Heart left ventricle (tissue), 16 donors: ENCODE results near the gene KIRREL3. TPM values are rescaled to one million over a fixed set of nuclear protein-coding genes. Genes with fewer than 3 reads are reported as not detected.
A peak's percentile ranks its signal among the peaks of the same experiment; 100 is the strongest.

Experiments
- ATAC-seq, 4 donors: fragments of 200-7000 bp; cut with Tn5 transposase; one replicate each; pipeline ENCODE4 v1.9.1; 2020 to 2022; ENCODE audit warnings: moderate library complexity in 4 of 4, mild to moderate bottlenecking in 3 of 4, moderate number of reproducible peaks in 1 of 4
- DNase-seq, 5 donors: peaks; one replicate each; pipeline ENCODE4 v3.0.0-alpha.2; 2020
- H3K27ac ChIP-seq, 12 donors: fragments of 200-600 bp; sonication (generic) in 4 of 12; one replicate each; pipeline versions ENCODE4 v1.5.0 to v1.8.0; 2016 to 2022; ENCODE audit warnings: mild to moderate bottlenecking in 2 of 12
- H3K27me3 ChIP-seq, 9 donors: fragments of 200-600 bp; sonication (generic) in 2 of 9; one replicate each; pipeline versions ENCODE4 v1.5.1 to v1.8.0; 2016 to 2022; ENCODE audit warnings: mild to moderate bottlenecking in 3 of 9
- H3K36me3 ChIP-seq, 9 donors: fragments of 200-600 bp; sonication (generic) in 2 of 9; one replicate each; pipeline versions ENCODE4 v1.5.0 to v1.8.0; 2018 to 2022; ENCODE audit warnings: mild to moderate bottlenecking in 2 of 9
- H3K4me1 ChIP-seq, 12 donors: fragments of 200-600 bp; sonication (generic) in 4 of 12; one replicate each; pipeline versions ENCODE4 v1.5.0 to v1.8.0; 2016 to 2022; ENCODE audit warnings: mild to moderate bottlenecking in 3 of 12
- H3K4me3 ChIP-seq, 12 donors: fragments of 200-600 bp; sonication (generic) in 4 of 12; one replicate each; pipeline versions ENCODE4 v1.5.0 to v1.8.0; 2017 to 2022; ENCODE audit warnings: mild to moderate bottlenecking in 9 of 12, moderate library complexity in 4 of 12
- H3K9me3 ChIP-seq, 12 donors: fragments of 200-600 bp; sonication (generic) in 4 of 12; one replicate each; pipeline versions ENCODE4 v1.5.0 to v1.8.0; 2016 to 2022; ENCODE audit warnings: mild to moderate bottlenecking in 1 of 12
- CTCF ChIP-seq, 12 donors: fragments of 200-600 bp; sonication (generic) in 4 of 12; IDR thresholded peaks; one replicate each; pipeline versions ENCODE4 v1.5.0 to v1.8.0; 2018 to 2022; ENCODE audit warnings: antibody characterized with exemption in 12 of 12, mild to moderate bottlenecking in 5 of 12
- POLR2A ChIP-seq, 2 donors: fragments of 450-650 bp; IDR thresholded peaks; one replicate each; pipeline ENCODE4 v1.6.1; 2017; ENCODE audit warnings: antibody characterized with exemption in 2 of 2, mild to moderate bottlenecking in 2 of 2, moderate library complexity in 2 of 2
- WGBS, 4 donors: extraction: QIAGEN DNeasy Blood & Tissue Kit in 2 of 4; methylation state at CpG; one replicate each; pipeline versions ENCODE4 v1.1.5 to v1.1.7; 2013 to 2018; 5-methylcytosine and 5-hydroxymethylcytosine counted together
- intact Hi-C, 10 donors: fragments of 100-400 bp; cut with DNase I; formaldehyde crosslinking; loops; one replicate each; pipeline versions ENCODE4 v1.11.1 to v1.14.2; 2022
- polyA plus RNA-seq, 2 donors: library from polyadenylated mRNA; stranded (reverse); fragments of 200-250 nt; gene quantifications; one replicate each; pipeline ENCODE4 v1.2.3, GENCODE V29; 2013
- total RNA-seq, 9 donors: library from RNA; depleted of rRNA in 2 of 9; stranded (reverse); fragments of >200 nt in 2 of 9; fragmentation: NEBNext Ultra II Directional in 3 of 9; extraction: Animal tissue kit (Norgen Biotek cat#: 25700) in 3 of 9; gene quantifications; one replicate each; pipeline versions ENCODE4 v1.1.0 to v1.2.4, GENCODE V29; 2016 to 2023
- donor health status: ischemic (EF 13 %, LVEDD 7.1; RV severe dilation, severe dysfunction).
- donor health status: healthy with polysubstance abuse.
- donor health status: DM: no; HTN: yes; CAD: no.
- donor health status: DM: no; HTN: no; CAD: no.
- donor health status: ischemic (EF 25% LVEDD 6.9; RV normal size, moderate dysfunction).
- donor health status: ischemic (EF 25% LVEDD 5.7; RV mildly dilated, moderate dysfunction).
- donor health status: healthy.
- donor health status: DM: yes; HTN: yes; CAD: no.
- donor health status: ischemic (EF 35%, LVEDD 5.7; RV mildly dilated, moderate dysfunction).
- donor health status: nonischemic (EF 11% LVEDD 7.7; RV severe dilation, severe dysfunction).
- donor health status: DM: yes; HTN: yes; CAD: no.
- donor health status: PGD.
- donor health status: ischemic (EF 29% LVEDD 5.4; RV normal size, mild dysfunction).
- donor health status: nonischemic (EF 23%, LVEDD 6.1; RV moderate dilation, normal function).

Gene KIRREL3
- total and polyA plus RNA-seq, 11 donors = 0.08 to 1.3 (median 0.27) TPM

- DNase-seq (no peak), ATAC-seq (peak in 1 of 4 donors; percentile 42)
- Histone ChIP-seq H3K4me3 (no peak overlapping the region), H3K27me3 (peaks cover 0 to 17% (median 3%) of the 10 kb centered on the region in 9 donors), H3K36me3 (no peaks in the 10 kb centered on the region), H3K4me1 (no peaks in the 10 kb centered on the region), H3K9me3 (peaks cover 0 to 5% (median 0%) of the 10 kb centered on the region in 12 donors), H3K27ac (no peak overlapping the region)
- 59 to 74% (median 64%) methylated on average over 3 of the region's 3 CpGs for WGBS, 4 donors
- intact Hi-C loops = no loop called here
- TF ChIP-seq POLR2A (IDR thresholded peaks at IDR 0.05) (no peak), CTCF (IDR thresholded peaks at IDR 0.05) (no peak)
Observed at GRCh38 chr11:127035824-127036223, 35.3 kb upstream of the KIRREL3 start.

GRCh38 chr11:127034973-127035372 lies 34.4 kb upstream of the KIRREL3 start:
- no peak for ATAC-seq
- H3K27me3 ChIP-seq = peaks cover 0 to 17% (median 3%) of the 10 kb centered on the region in 9 donors
- intact Hi-C loops = no loop called here

GRCh38 chr11:127028648-127029047 lies 28.1 kb upstream of the KIRREL3 start:
- no peaks in the 10 kb centered on the region for H3K36me3 ChIP-seq
- ATAC-seq = no peak
- peaks cover 0 to 5% (median 0%) of the 10 kb centered on the region in 12 donors for H3K9me3 ChIP-seq
- no peak for DNase-seq
- intact Hi-C loops = no loop called here
- TF ChIP-seq POLR2A (IDR thresholded peaks at IDR 0.05) (no peak), CTCF (IDR thresholded peaks at IDR 0.05) (no peak)
- H3K27ac ChIP-seq = no peak overlapping the region
- no peak overlapping the region for H3K4me3 ChIP-seq
- WGBS, 4 donors = 62 to 67% (median 64%) methylated on average over 4 of the region's 4 CpGs
- H3K4me1 ChIP-seq = no peaks in the 10 kb centered on the region
- H3K27me3 ChIP-seq = peaks cover 0 to 10% (median 0%) of the 10 kb centered on the region in 9 donors

More at GRCh38 chr11:127034973-127035372, 34.4 kb upstream of the KIRREL3 start:
- TF ChIP-seq CTCF (IDR thresholded peaks at IDR 0.05) = no peak
- TF ChIP-seq POLR2A (IDR thresholded peaks at IDR 0.05) = no peak
- no peak for DNase-seq
- Histone ChIP-seq H3K27ac (no peak overlapping the region), H3K9me3 (peaks cover 0 to 5% (median 0%) of the 10 kb centered on the region in 12 donors), H3K36me3 (no peaks in the 10 kb centered on the region), H3K4me3 (no peak overlapping the region), H3K4me1 (no peaks in the 10 kb centered on the region)

GRCh38 chr11:127027789-127028188 lies 27.2 kb upstream of the KIRREL3 start:
- Histone ChIP-seq H3K36me3 (no peaks in the 10 kb centered on the region), H3K27ac (no peak overlapping the region), H3K4me1 (no peaks in the 10 kb centered on the region), H3K9me3 (peaks cover 0 to 3% (median 0%) of the 10 kb centered on the region in 12 donors), H3K27me3 (peaks cover 0 to 18% (median 0%) of the 10 kb centered on the region in 9 donors), H3K4me3 (no peak overlapping the region)
- DNase-seq (no peak), ATAC-seq (no peak)
- 61 to 73% (median 68%) methylated on average over 5 of the region's 5 CpGs for WGBS, 4 donors
- intact Hi-C loops = no loop called here
- no peak for TF ChIP-seq CTCF (IDR thresholded peaks at IDR 0.05)
- no peak for TF ChIP-seq POLR2A (IDR thresholded peaks at IDR 0.05)
